ENCODE data around the gene GAN. TPM values are rescaled to one million over a fixed set of nuclear protein-coding genes. Genes with fewer than 3 reads are reported as not detected.

The GAN gene
- total and polyA plus RNA-seq, 2 donors (not counting 1 experiment from before 2014, with no cell fraction given), result 0.79 to 6.9 TPM

DNA sequence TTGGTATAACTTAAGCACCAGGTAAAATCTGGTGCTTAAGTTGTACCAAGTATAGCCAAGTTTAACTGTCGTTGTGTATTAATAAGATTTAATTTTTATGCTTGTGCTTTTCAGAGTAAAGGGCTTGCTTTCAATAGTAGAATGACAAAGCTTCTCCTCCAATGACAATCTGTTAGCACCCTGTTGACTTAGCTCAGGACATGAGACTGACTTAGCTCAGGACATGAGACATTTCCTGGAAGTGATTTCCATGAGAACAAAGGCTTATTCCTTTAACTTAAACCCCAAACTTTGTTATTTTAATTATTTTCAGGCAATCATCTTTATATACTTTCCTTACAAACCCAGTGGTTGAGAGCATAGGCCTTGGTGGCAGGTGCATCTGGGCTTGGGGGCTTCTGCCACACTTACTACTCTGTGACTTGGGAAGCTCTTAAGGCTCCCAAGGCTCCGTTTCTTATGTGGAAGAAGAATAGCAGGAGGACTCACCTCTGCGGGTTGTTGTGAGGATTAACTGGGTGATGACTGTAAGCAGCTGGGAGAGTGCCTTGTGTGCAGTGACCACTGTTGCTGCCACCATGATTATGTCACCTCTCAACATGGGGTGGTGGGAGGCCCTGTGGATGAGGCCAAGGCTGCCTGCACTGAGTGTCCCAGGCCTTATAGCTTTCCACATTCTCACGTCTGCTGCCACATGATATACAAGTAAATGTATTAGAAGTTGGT lies 70.4 kb downstream of the GAN start:
- WGBS (ENCODE audit: insufficient coverage), result 92% methylated on average over 2 of the region's 4 CpGs
- Histone ChIP-seq H3K9ac (ENCODE audit: low read length) (no peak overlapping the region), H4K20me1 (ENCODE audit: control insufficient read depth, insufficient read depth, low read length, poor library complexity, severe bottlenecking) (no peaks in the 10 kb centered on the region), H3K36me3 (replicated peaks in 1 of 2; ENCODE audit: control extremely low read depth in 1 of 2, control insufficient read depth in 1 of 2, extremely low read depth in 1 of 2, insufficient read depth in 2 of 2, low read length in 1 of 2) (no peaks in the 10 kb centered on the region), H3K9me3 (ENCODE audit: control extremely low read depth in 1 of 3, control insufficient read depth in 2 of 3, insufficient read depth in 1 of 3, low read length in 2 of 3) (no peaks in the 10 kb centered on the region), H3K4me1 (ENCODE audit: control insufficient read depth in 2 of 2, insufficient read depth in 2 of 2, low read length in 2 of 2) (no peaks in the 10 kb centered on the region), H3K4me3 (ENCODE audit: control extremely low read depth in 1 of 5, extremely low read depth in 1 of 5, insufficient read depth in 1 of 5, low read depth in 2 of 5, low read length in 4 of 5) (no peak overlapping the region), H3K27ac (ENCODE audit: low read length in 2 of 2) (no peak overlapping the region), H3K27me3 (replicated peaks in 1 of 4; ENCODE audit: control extremely low read depth in 1 of 4, control insufficient read depth in 3 of 4, insufficient read depth in 4 of 4, low read length in 3 of 4) (no peaks in the 10 kb centered on the region), H3K4me2 (replicated peaks; ENCODE audit: low read depth, low read length, poor library complexity, severe bottlenecking) (no peak overlapping the region), H3K79me2 (ENCODE audit: control insufficient read depth, insufficient read depth, low read length) (no peaks in the 10 kb centered on the region), H2AFZ (ENCODE audit: insufficient read depth, low read depth, low read length, poor library complexity, severe bottlenecking) (no peak overlapping the region)
- Mint-ChIP-seq H3K27me3 (no peaks in the 10 kb centered on the region), H3K9me3 (ENCODE audit: insufficient read depth) (no peaks in the 10 kb centered on the region), H3K4me3 (no peak overlapping the region), H3K27ac (no peak overlapping the region), H3K4me1 (no peaks in the 10 kb centered on the region)
- CTCF ChIA-PET, result no interaction called here
- TF ChIP-seq EZH2 (IDR thresholded peaks at IDR 0.05; ENCODE audit: borderline replicate concordance, insufficient read depth, low read depth, low read length, poor library complexity, severe bottlenecking), result no peak
- TF ChIP-seq, protein P1, sequence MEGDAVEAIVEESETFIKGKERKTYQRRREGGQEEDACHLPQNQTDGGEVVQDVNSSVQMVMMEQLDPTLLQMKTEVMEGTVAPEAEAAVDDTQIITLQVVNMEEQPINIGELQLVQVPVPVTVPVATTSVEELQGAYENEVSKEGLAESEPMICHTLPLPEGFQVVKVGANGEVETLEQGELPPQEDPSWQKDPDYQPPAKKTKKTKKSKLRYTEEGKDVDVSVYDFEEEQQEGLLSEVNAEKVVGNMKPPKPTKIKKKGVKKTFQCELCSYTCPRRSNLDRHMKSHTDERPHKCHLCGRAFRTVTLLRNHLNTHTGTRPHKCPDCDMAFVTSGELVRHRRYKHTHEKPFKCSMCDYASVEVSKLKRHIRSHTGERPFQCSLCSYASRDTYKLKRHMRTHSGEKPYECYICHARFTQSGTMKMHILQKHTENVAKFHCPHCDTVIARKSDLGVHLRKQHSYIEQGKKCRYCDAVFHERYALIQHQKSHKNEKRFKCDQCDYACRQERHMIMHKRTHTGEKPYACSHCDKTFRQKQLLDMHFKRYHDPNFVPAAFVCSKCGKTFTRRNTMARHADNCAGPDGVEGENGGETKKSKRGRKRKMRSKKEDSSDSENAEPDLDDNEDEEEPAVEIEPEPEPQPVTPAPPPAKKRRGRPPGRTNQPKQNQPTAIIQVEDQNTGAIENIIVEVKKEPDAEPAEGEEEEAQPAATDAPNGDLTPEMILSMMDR (IDR thresholded peaks at IDR 0.05), result no peak
- intact Hi-C loops (cut with micrococcal nuclease), result no loop called here
- DNase-seq (no peak), ATAC-seq (ENCODE audit: low read depth) (no peak)
- POLR2A ChIA-PET, result interaction anchor here (0.7 kb wide), 1 partner anchor 217 kb away, joined by 5 read pairs; no protein-coding TSS in a partner anchor

DNA sequence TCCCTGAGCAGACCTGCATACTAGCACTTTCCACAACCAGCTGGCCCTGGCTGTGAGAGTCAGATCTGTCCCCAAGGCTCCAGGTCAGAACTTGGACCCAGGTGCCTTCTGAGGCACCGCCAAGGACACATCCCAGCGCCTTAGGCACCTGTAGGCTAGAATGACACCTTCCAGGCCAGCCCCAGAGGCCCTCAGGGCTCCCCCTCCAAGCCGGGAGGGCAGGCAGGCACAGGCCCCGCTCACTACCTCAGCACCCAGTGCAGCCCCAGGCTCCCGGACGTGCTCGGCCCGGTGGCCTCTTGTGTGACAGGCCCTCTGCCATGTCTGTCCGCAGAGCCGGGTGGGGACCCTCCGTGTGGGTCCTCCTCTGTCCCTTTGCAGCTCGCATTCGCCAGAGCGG lies 73.6 kb downstream of the GAN start:
- Histone ChIP-seq H3K27me3 (replicated peaks in 1 of 4; ENCODE audit: control extremely low read depth in 1 of 4, control insufficient read depth in 3 of 4, insufficient read depth in 4 of 4, low read length in 3 of 4) (no peaks in the 10 kb centered on the region), H3K4me2 (replicated peaks; ENCODE audit: low read depth, low read length, poor library complexity, severe bottlenecking) (no peak overlapping the region), H2AFZ (ENCODE audit: insufficient read depth, low read depth, low read length, poor library complexity, severe bottlenecking) (no peak overlapping the region), H3K79me2 (ENCODE audit: control insufficient read depth, insufficient read depth, low read length) (no peaks in the 10 kb centered on the region), H3K36me3 (replicated peaks in 1 of 2; ENCODE audit: control extremely low read depth in 1 of 2, control insufficient read depth in 1 of 2, extremely low read depth in 1 of 2, insufficient read depth in 2 of 2, low read length in 1 of 2) (peaks cover 0 to 4% of the 10 kb centered on the region in 2 experiments), H4K20me1 (ENCODE audit: control insufficient read depth, insufficient read depth, low read length, poor library complexity, severe bottlenecking) (no peaks in the 10 kb centered on the region), H3K9me3 (ENCODE audit: control extremely low read depth in 1 of 3, control insufficient read depth in 2 of 3, insufficient read depth in 1 of 3, low read length in 2 of 3) (no peaks in the 10 kb centered on the region), H3K27ac (ENCODE audit: low read length in 2 of 2) (no peak overlapping the region), H3K4me3 (ENCODE audit: control extremely low read depth in 1 of 5, extremely low read depth in 1 of 5, insufficient read depth in 1 of 5, low read depth in 2 of 5, low read length in 4 of 5) (no peak overlapping the region), H3K9ac (ENCODE audit: low read length) (no peak overlapping the region), H3K4me1 (ENCODE audit: control insufficient read depth in 2 of 2, insufficient read depth in 2 of 2, low read length in 2 of 2) (no peaks in the 10 kb centered on the region)
- DNase-seq (no peak), ATAC-seq (ENCODE audit: low read depth) (no peak)
- TF ChIP-seq, protein P1 (IDR thresholded peaks at IDR 0.05), result no peak
- no peak for TF ChIP-seq EZH2 (IDR thresholded peaks at IDR 0.05; ENCODE audit: borderline replicate concordance, insufficient read depth, low read depth, low read length, poor library complexity, severe bottlenecking)
- intact Hi-C loops (cut with micrococcal nuclease), result no loop called here
- over 99% methylated on average over 14 of the region's 14 CpGs for WGBS (ENCODE audit: insufficient coverage)
- Mint-ChIP-seq H3K4me1 (no peaks in the 10 kb centered on the region), H3K4me3 (no peak overlapping the region), H3K27ac (no peak overlapping the region), H3K27me3 (no peaks in the 10 kb centered on the region), H3K9me3 (ENCODE audit: insufficient read depth) (no peaks in the 10 kb centered on the region)
- ChIA-PET POLR2A (interaction anchor here (0.5 kb wide), 1 partner anchor 45 kb away, joined by 6 read pairs; no protein-coding TSS in a partner anchor), CTCF (no interaction called here)
